Glutamatergic neuron (in vitro differentiated cells): ENCODE measurements around the gene PAAF1. TPM values are rescaled to one million over a fixed set of nuclear protein-coding genes. Genes with fewer than 3 reads are reported as not detected.

ENCODE experiments used
- DNase-seq: peaks from one replicate; pipeline ENCODE4 v3.0.0; 2022
- H3K27ac Mint-ChIP-seq: one replicate; pipeline ENCODE4 v1.8.0; 2020; ENCODE audit warnings: mild to moderate bottlenecking, mixed read lengths, inconsistent platforms; ENCODE audit not compliant: unreplicated experiment
- H3K27me3 Mint-ChIP-seq: one replicate; pipeline ENCODE4 v1.8.0; 2020; ENCODE audit warnings: mild to moderate bottlenecking, moderate library complexity, mixed read lengths, inconsistent platforms; ENCODE audit not compliant: unreplicated experiment
- H3K36me3 Mint-ChIP-seq: one replicate; pipeline ENCODE4 v1.8.0; 2020; ENCODE audit warnings: mild to moderate bottlenecking, mixed read lengths, inconsistent platforms; ENCODE audit not compliant: unreplicated experiment
- H3K4me1 Mint-ChIP-seq: one replicate; pipeline ENCODE4 v1.8.0; 2020; ENCODE audit warnings: mild to moderate bottlenecking, low read depth, mixed read lengths, inconsistent platforms; ENCODE audit not compliant: unreplicated experiment
- H3K4me3 Mint-ChIP-seq: one replicate; pipeline ENCODE4 v1.8.0; 2020; ENCODE audit warnings: mild to moderate bottlenecking, mixed read lengths, inconsistent platforms; ENCODE audit not compliant: unreplicated experiment
- H3K9me3 Mint-ChIP-seq: one replicate; pipeline ENCODE4 v1.8.0; 2020; ENCODE audit warnings: mild to moderate bottlenecking, moderate library complexity, mixed read lengths, inconsistent platforms; ENCODE audit not compliant: unreplicated experiment
- total RNA-seq: library from RNA; stranded (reverse); fragmentation: NEBNext Ultra II Directional; extraction: Animal tissue kit (Norgen Biotek cat#: 25700); gene quantifications from one replicate; pipeline ENCODE4 v1.2.1, GENCODE V29; 2021; ENCODE audit not compliant: unreplicated experiment
- TF ChIP-seq, protein P1 (sequence below): fragments of 200-600 bp; sonication (generic); IDR thresholded peaks from one replicate; pipeline ENCODE4 v1.5.0; 2021; ENCODE audit not compliant: partially characterized antibody, unreplicated experiment

Gene PAAF1
- total RNA-seq, 1 donor from 2014 or later = 24.6 TPM

DNA sequence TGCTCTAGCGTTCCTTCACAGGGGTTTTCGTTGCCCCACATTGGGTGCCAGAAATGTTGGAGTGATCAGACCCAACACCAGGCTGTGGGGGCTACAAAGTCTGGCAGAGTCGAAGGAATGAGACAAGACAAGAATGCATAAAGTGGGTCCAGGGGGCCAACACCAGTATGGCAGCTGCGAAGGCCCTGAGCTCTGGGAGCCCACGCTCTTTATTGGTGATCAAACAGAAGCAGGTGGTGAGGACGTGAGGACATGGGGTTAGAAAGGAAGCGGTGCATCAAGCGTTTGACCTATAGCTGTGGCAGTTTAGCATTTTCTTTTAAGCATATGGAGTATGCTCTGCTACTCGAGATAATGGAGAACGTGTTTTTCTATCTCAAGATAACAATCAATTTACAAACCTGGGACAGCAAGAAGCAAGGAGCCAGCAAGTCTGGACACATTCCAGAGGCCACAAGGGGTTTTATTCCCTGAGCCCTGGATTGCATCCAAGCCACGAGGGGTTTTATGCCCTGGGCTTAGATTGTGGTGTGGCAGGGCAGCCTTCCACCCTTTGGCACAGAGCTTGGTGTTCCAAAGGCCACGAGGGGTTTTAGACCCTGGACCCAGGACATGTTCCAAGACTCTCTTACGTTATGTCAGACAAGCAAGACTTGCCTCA lies 70.1 kb downstream of the PAAF1 start:
- TF ChIP-seq, protein P1, sequence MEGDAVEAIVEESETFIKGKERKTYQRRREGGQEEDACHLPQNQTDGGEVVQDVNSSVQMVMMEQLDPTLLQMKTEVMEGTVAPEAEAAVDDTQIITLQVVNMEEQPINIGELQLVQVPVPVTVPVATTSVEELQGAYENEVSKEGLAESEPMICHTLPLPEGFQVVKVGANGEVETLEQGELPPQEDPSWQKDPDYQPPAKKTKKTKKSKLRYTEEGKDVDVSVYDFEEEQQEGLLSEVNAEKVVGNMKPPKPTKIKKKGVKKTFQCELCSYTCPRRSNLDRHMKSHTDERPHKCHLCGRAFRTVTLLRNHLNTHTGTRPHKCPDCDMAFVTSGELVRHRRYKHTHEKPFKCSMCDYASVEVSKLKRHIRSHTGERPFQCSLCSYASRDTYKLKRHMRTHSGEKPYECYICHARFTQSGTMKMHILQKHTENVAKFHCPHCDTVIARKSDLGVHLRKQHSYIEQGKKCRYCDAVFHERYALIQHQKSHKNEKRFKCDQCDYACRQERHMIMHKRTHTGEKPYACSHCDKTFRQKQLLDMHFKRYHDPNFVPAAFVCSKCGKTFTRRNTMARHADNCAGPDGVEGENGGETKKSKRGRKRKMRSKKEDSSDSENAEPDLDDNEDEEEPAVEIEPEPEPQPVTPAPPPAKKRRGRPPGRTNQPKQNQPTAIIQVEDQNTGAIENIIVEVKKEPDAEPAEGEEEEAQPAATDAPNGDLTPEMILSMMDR = no peak
- Mint-ChIP-seq H3K27ac (no peak overlapping the region), H3K4me3 (no peak overlapping the region), H3K4me1 (no peaks in the 10 kb centered on the region), H3K27me3 (no peaks in the 10 kb centered on the region), H3K36me3 (peaks cover 12% of the 10 kb centered on the region), H3K9me3 (peaks cover 5% of the 10 kb centered on the region)
- DNase-seq = no peak

- Mint-ChIP-seq H3K4me3 (no peak overlapping the region), H3K9me3 (peaks cover 8% of the 10 kb centered on the region), H3K27me3 (no peaks in the 10 kb centered on the region), H3K36me3 (peaks cover 12% of the 10 kb centered on the region), H3K4me1 (no peaks in the 10 kb centered on the region), H3K27ac (no peak overlapping the region)
- DNase-seq = no peak
- TF ChIP-seq, protein P1 = no peak
Observed at GRCh38 chr11:73949246-73949645, 72.4 kb downstream of the PAAF1 start.

DNA sequence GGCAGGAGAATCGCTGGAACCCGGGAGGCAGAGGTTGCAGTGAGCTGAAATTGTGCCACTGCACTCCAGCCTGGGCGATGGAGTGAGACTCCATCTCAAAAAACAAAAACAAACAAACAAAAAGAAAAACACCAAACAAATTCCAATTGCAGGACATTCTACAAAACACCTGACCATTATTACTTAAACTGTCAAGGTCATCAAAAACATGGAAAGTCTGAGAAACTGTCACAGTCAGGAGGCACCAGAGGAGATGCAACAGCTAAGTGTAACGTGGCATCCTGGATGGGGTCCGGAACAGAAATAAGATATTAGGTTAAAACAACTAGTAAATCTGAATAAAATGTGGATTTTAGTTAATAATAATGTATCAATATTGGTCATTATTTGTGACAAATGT lies 73.1 kb downstream of the PAAF1 start:
- TF ChIP-seq, protein P1 = no peak
- Mint-ChIP-seq H3K4me3 (no peak overlapping the region), H3K27me3 (no peaks in the 10 kb centered on the region), H3K9me3 (peaks cover 8% of the 10 kb centered on the region), H3K27ac (no peak overlapping the region), H3K4me1 (no peaks in the 10 kb centered on the region), H3K36me3 (peaks cover 12% of the 10 kb centered on the region)
- DNase-seq = no peak

GRCh38 chr11:73950869-73951710 lies 74.3 kb downstream of the PAAF1 start, which contains the start of gene DNAJB13:
Gene DNAJB13 (plus strand): TSS chr11:73951026. CDS start chr11:73951070, 44 bp downstream.
- Mint-ChIP-seq H3K27ac (no peak within 1 kb of the TSS), H3K4me3 (peak within 1 kb of the TSS; percentile 3), H3K4me1 (peaks cover 1% of the 10 kb centered on the region), H3K9me3 (peaks cover 9% of the 10 kb centered on the region), H3K36me3 (peaks cover 12% of the 10 kb centered on the region), H3K27me3 (no peaks in the 10 kb centered on the region)
- TF ChIP-seq, protein P1 = no peak
- peak; percentile 67 for DNase-seq

DNA sequence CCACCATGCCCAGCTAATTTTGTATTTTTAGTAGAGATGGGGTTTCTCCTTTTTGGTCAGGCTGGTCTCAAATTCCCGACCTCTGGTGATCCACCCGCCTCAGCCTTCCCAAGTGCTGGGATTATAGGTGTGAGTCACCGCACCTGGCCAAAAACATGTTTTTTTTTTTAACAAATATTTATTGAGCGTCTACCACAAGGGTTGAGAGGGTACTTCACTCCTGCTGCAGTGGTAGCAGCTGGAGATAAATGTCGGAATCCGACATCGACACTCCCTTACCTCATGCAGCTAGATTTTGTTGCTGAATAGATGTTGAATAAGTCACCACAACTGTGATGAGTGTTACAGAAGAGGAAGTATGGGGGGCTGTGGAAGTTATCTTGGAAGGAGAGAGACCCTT lies 75.0 kb downstream of the PAAF1 start:
- TF ChIP-seq, protein P1 = no peak
- peak overlapping the region; percentile 3 for H3K4me3 Mint-ChIP-seq
- no peak for DNase-seq
- peaks cover 6% of the 10 kb centered on the region for H3K36me3 Mint-ChIP-seq
- peaks cover 11% of the 10 kb centered on the region for H3K9me3 Mint-ChIP-seq
- H3K27ac Mint-ChIP-seq = no peak overlapping the region
- peaks cover 2% of the 10 kb centered on the region for H3K27me3 Mint-ChIP-seq
- H3K4me1 Mint-ChIP-seq = peaks cover 4% of the 10 kb centered on the region
